AG09309 (cell line): ENCODE measurements around the gene ARHGAP22.

Experiments used
- DNase-seq: peaks from one replicate; pipeline ENCODE4 v3.0.0-alpha.2; 2010; ENCODE audit warnings: low read depth
- H3K4me3 ChIP-seq: 2 replicates; pipeline ENCODE4 v1.5.1; 2011; ENCODE audit warnings: mild to moderate bottlenecking, low read depth, low read length, moderate library complexity; ENCODE audit not compliant: control insufficient read depth
- TF ChIP-seq, protein P1 (sequence below): IDR thresholded peaks from 2 replicates; pipeline ENCODE4 v1.5.1; 2011; ENCODE audit warnings: mild to moderate bottlenecking, low read depth, low read length, inconsistent platforms; ENCODE audit not compliant: insufficient read depth, control insufficient read depth; ENCODE audit errors: missing control alignments

The ARHGAP22 gene

DNA sequence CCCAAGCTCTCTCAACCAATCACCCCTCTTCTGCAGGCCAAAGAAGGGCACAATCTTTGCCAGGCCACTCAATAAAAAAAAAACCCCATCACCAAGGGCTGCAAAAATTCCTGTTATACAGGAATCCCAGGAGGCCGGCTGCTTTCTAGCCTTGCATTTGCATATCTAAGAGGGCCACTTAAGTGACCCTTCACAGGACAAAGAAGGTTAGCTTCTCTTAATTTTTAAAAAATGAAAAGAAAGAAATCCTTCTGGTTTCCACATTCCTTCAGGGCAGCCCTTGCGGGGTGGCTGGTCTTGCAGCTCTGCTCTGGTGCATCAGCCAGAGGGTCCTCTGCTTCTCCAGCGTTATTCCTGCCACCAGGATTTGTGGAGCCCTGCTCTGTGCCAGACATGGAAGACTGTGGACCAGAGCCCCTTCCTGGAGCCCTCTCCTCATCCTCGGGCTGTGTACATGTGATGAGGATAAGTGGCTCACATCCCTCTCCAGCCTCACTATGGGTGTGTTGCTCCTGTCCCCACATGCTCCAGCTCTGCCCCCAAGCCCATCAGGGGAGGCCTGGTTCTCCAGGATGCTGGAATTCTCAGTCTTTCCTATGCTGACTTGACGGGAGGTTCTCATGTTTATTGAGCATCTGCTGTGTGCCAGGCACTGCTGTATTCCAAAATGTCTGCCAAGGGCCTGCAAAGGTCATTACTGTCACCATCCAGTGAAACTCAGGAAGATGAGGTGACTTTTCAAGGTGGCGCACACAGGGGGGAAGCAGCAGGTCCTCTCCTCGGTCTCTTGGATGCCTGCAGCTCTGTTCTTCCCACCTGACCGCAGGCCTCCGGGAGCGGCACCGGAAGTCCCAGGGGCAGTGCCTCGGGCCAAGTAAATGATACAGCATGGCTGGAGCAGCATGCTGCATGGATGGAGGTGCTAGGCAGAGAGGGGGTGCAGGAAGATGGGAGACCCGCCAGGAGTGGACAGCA is 67.7 kb downstream of the ARHGAP22 start:
- no peak overlapping the region for H3K4me3 ChIP-seq
- no peak for DNase-seq
- TF ChIP-seq, protein P1, sequence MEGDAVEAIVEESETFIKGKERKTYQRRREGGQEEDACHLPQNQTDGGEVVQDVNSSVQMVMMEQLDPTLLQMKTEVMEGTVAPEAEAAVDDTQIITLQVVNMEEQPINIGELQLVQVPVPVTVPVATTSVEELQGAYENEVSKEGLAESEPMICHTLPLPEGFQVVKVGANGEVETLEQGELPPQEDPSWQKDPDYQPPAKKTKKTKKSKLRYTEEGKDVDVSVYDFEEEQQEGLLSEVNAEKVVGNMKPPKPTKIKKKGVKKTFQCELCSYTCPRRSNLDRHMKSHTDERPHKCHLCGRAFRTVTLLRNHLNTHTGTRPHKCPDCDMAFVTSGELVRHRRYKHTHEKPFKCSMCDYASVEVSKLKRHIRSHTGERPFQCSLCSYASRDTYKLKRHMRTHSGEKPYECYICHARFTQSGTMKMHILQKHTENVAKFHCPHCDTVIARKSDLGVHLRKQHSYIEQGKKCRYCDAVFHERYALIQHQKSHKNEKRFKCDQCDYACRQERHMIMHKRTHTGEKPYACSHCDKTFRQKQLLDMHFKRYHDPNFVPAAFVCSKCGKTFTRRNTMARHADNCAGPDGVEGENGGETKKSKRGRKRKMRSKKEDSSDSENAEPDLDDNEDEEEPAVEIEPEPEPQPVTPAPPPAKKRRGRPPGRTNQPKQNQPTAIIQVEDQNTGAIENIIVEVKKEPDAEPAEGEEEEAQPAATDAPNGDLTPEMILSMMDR = no peak

- TF ChIP-seq, protein P1 = no peak
- no peak overlapping the region for H3K4me3 ChIP-seq
- no peak for DNase-seq
These were observed 68.7 kb downstream of the ARHGAP22 start for GRCh38 chr10:48536156-48536500.

- TF ChIP-seq, protein P1 = peak; percentile 11
- no peak overlapping the region for H3K4me3 ChIP-seq
- DNase-seq = no peak
These were observed 69.3 kb downstream of the ARHGAP22 start for GRCh38 chr10:48535416-48536155.

DNA sequence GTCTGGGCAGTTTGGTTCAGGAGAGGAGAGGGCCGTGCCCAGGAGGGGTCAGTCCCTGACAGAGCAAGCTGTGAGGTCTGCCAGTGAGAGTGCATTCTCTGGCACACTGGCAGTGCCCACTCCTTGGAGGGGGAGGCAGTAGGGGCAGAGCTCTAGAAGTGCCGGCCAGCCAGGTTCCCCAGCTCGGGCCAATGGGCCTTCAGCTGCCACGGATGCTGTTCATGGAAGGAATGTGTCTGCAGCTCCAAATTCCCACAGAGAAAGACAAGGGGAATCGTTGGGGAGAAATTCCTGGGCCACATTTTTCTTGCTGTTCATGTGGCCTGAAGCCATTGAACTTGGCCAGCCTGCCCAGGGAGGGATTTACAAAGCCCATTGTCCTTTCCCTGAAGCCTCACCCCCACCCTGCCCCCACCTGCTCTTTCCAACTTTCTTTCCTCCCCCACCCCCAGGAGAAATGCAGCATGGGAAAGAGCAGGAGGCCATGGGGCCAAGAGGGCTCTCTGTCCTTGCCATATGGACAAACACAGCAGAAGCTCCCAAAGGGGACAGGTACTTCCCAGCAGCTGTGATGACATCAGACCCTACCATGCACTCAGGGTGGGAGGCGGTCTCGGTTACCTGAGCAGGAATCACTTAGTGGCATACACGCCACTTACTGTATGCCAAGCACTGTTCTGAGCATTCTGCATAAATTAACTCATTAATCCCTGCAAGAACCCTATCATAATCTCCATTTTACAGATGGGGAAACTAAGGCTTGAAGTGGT is 70.7 kb downstream of the ARHGAP22 start:
- H3K4me3 ChIP-seq = no peak overlapping the region
- peak; percentile 11 for DNase-seq
- TF ChIP-seq, protein P1 = no peak

GRCh38 chr10:48533540-48533939 is 71.3 kb downstream of the ARHGAP22 start:
- TF ChIP-seq, protein P1 = no peak
- no peak for DNase-seq
- H3K4me3 ChIP-seq = no peak overlapping the region

DNA sequence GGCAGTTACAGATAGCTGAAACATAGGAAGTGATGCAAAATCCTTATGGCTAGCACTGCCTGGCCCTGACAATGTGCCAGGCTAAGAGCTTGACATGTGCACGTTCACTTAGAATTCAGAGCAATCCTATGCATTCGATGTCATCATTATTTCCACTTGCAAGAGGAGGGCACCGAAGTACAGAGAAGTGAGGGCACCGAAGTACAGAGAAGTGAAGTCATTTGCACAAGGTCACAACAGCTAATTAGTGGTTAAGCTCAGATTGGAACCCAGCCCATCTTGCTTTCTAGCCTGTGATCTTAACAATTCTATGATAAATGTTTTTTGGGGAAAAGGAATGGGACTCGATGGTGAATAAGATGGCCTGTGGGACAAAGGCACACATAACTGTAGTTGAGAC is 73.4 kb downstream of the ARHGAP22 start:
- H3K4me3 ChIP-seq = no peak overlapping the region
- TF ChIP-seq, protein P1 = no peak
- DNase-seq = no peak
